ENCODE results near the gene B4GALT5. TPM values are rescaled to one million over a fixed set of nuclear protein-coding genes. Genes with fewer than 3 reads are reported as not detected.

The B4GALT5 gene
- polyA plus RNA-seq, 3 donors = 2.4 to 18.3 (median 2.7) TPM

- Mint-ChIP-seq H3K9me3 (peaks cover 0 to 3% (median 0%) of the 10 kb centered on the region in 7 donors), H3K27me3 (ENCODE audit: low read depth in 3 of 3) (peaks cover 0 to 4% (median 0%) of the 10 kb centered on the region in 3 donors), H3K4me1 (peaks cover 43% of the 10 kb centered on the region), H3K36me3 (no peaks in the 10 kb centered on the region), H3K4me3 (no peak overlapping the region), H3K27ac (peak overlapping the region; percentile 31 to 93 (median 81))
- no peaks in the 10 kb centered on the region for H3K36me3 ChIP-seq (replicated peaks in 1 of 2; ENCODE audit: control insufficient read depth in 1 of 2, insufficient read depth in 2 of 2, low read length in 2 of 2)
- no CpG with 5 or more reads among the region's 3 CpGs for WGBS (ENCODE audit: insufficient coverage)
- no peaks in the 10 kb centered on the region for H3K79me2 ChIP-seq (ENCODE audit: insufficient read depth, low read length)
- H2AFZ ChIP-seq (ENCODE audit: insufficient read depth, low read depth, low read length, poor library complexity, severe bottlenecking) = no peak overlapping the region
- peak overlapping the region in 1 of 3 experiments; percentile 28 for H3K4me3 ChIP-seq (replicated peaks in 1 of 3; ENCODE audit: low read depth in 2 of 3, low read length in 3 of 3)
- no peak overlapping the region for H3K9ac ChIP-seq (ENCODE audit: insufficient read depth, low read length, poor library complexity, severe bottlenecking)
- peaks cover 0 to 5% of the 10 kb centered on the region in 2 donors for H3K9me3 ChIP-seq (replicated peaks in 1 of 2; ENCODE audit: control insufficient read depth in 1 of 2, insufficient read depth in 1 of 2, low read length in 2 of 2)
- no peaks in the 10 kb centered on the region for H4K20me1 ChIP-seq (ENCODE audit: insufficient read depth, low read length)
- peak overlapping the region; percentile 39 for H3K4me2 ChIP-seq (replicated peaks; ENCODE audit: extremely low read depth, low read length, poor library complexity, severe bottlenecking)
- H3K27me3 ChIP-seq (ENCODE audit: control insufficient read depth in 2 of 2, insufficient read depth in 2 of 2, low read length in 2 of 2) = no peaks in the 10 kb centered on the region
- peak overlapping the region; percentile 40 to 68 for H3K27ac ChIP-seq (ENCODE audit: low read depth in 1 of 2, low read length in 2 of 2)
- peaks cover 54 to 56% of the 10 kb centered on the region in 2 donors for H3K4me1 ChIP-seq (ENCODE audit: control insufficient read depth in 1 of 2, insufficient read depth in 2 of 2, low read length in 2 of 2)
- no peak for DNase-seq
- intact Hi-C loops (cut with micrococcal nuclease) = loop anchor here in 1 of 2 donors (5.0 kb wide), 1 partner anchor 49 kb away; no protein-coding TSS in a partner anchor
- TF ChIP-seq, protein P1, sequence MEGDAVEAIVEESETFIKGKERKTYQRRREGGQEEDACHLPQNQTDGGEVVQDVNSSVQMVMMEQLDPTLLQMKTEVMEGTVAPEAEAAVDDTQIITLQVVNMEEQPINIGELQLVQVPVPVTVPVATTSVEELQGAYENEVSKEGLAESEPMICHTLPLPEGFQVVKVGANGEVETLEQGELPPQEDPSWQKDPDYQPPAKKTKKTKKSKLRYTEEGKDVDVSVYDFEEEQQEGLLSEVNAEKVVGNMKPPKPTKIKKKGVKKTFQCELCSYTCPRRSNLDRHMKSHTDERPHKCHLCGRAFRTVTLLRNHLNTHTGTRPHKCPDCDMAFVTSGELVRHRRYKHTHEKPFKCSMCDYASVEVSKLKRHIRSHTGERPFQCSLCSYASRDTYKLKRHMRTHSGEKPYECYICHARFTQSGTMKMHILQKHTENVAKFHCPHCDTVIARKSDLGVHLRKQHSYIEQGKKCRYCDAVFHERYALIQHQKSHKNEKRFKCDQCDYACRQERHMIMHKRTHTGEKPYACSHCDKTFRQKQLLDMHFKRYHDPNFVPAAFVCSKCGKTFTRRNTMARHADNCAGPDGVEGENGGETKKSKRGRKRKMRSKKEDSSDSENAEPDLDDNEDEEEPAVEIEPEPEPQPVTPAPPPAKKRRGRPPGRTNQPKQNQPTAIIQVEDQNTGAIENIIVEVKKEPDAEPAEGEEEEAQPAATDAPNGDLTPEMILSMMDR (IDR thresholded peaks at IDR 0.05) = no peak
These were observed 14.5 kb upstream of the B4GALT5 start for GRCh38 chr20:49727894-49728885.

GRCh38 chr20:49727478-49727877 lies 13.8 kb upstream of the B4GALT5 start:
- no peak overlapping the region for H3K9ac ChIP-seq (ENCODE audit: insufficient read depth, low read length, poor library complexity, severe bottlenecking)
- peaks cover 0 to 3% (median 0%) of the 10 kb centered on the region in 7 donors for H3K9me3 Mint-ChIP-seq
- 20% methylated on average over 1 of the region's 4 CpGs for WGBS (ENCODE audit: insufficient coverage)
- TF ChIP-seq, protein P1 (IDR thresholded peaks at IDR 0.05) = no peak
- peak overlapping the region; percentile 39 for H3K4me2 ChIP-seq (replicated peaks; ENCODE audit: extremely low read depth, low read length, poor library complexity, severe bottlenecking)
- intact Hi-C loops (cut with micrococcal nuclease) = loop anchor here in 1 of 2 donors (5.0 kb wide), 1 partner anchor 50 kb away; no protein-coding TSS in a partner anchor
- peak; percentile 52 to 88 (median 82) for DNase-seq
- H4K20me1 ChIP-seq (ENCODE audit: insufficient read depth, low read length) = no peaks in the 10 kb centered on the region
- no peaks in the 10 kb centered on the region for H3K79me2 ChIP-seq (ENCODE audit: insufficient read depth, low read length)
- peaks cover 0 to 3% (median 0%) of the 10 kb centered on the region in 3 donors for H3K27me3 Mint-ChIP-seq (ENCODE audit: low read depth in 3 of 3)
- H3K4me3 ChIP-seq (replicated peaks in 1 of 3; ENCODE audit: low read depth in 2 of 3, low read length in 3 of 3) = peak overlapping the region in 1 of 3 experiments; percentile 28
- H3K27ac ChIP-seq (ENCODE audit: low read depth in 1 of 2, low read length in 2 of 2) = peak overlapping the region; percentile 68 to 88
- peaks cover 0 to 5% of the 10 kb centered on the region in 2 donors for H3K9me3 ChIP-seq (replicated peaks in 1 of 2; ENCODE audit: control insufficient read depth in 1 of 2, insufficient read depth in 1 of 2, low read length in 2 of 2)
- H3K27ac Mint-ChIP-seq = peak overlapping the region; percentile 81 to 93 (median 89)
- H3K27me3 ChIP-seq (ENCODE audit: control insufficient read depth in 2 of 2, insufficient read depth in 2 of 2, low read length in 2 of 2) = no peaks in the 10 kb centered on the region
- H2AFZ ChIP-seq (ENCODE audit: insufficient read depth, low read depth, low read length, poor library complexity, severe bottlenecking) = peak overlapping the region; percentile 64
- peaks cover 43% of the 10 kb centered on the region for H3K4me1 Mint-ChIP-seq
- H3K4me1 ChIP-seq (ENCODE audit: control insufficient read depth in 1 of 2, insufficient read depth in 2 of 2, low read length in 2 of 2) = peaks cover 54 to 56% of the 10 kb centered on the region in 2 donors
- H3K36me3 Mint-ChIP-seq = no peaks in the 10 kb centered on the region
- no peaks in the 10 kb centered on the region for H3K36me3 ChIP-seq (replicated peaks in 1 of 2; ENCODE audit: control insufficient read depth in 1 of 2, insufficient read depth in 2 of 2, low read length in 2 of 2)
- H3K4me3 Mint-ChIP-seq = peak overlapping the region in 1 of 2 donors; percentile 39

All from CD14-positive monocyte (primary cell).